Activated CD4-positive, CD25-positive, alpha-beta regulatory T cell treated with anti-CD3 and anti-CD28 coated beads, Interleukin-2, amount 50 U/mL, for 72 hours (primary cell): ENCODE results near the gene ZNF410.

Experiments used
- DNase-seq: peaks from one replicate; pipeline ENCODE4 v3.0.0; 2021

The ZNF410 gene

DNA sequence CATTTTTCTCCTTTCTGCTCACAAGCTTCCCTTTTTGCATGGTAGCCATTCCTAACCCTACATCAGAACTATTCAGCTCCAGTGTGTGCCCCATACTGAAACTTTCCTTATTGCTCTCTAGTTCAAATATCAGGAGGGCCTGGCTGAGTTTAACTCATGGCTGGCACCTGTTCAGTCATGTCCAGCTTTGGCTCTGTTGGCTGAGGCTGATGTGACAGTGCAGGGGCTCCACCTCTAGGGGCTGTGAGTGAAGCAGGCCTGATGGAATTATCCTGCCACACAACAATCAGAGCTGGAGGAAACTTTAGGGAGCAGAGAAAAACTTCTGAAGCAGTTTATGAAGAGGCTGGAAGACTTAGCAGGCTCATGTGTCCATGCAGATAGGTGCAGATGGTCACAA lies 71.9 kb downstream of the ZNF410 start:
- no peak for DNase-seq

DNA sequence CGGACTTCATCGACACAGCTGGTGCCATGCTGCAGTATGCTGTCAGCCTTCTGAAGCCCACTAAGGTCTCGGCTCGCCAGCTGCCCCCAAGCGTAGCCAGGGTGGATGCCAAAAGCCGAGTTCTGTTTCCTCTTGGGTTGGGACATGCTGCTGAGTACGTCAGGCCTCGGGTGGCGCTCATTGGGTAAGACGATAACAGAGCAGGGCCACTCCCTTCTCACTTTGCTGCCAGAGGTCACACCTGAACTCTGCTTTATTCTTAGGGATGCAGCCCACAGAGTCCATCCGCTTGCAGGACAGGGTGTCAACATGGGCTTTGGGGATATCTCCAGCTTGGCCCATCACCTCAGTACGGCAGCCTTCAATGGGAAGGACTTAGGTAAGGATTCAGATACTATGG lies 74.5 kb downstream of the ZNF410 start:
- no peak for DNase-seq

DNA sequence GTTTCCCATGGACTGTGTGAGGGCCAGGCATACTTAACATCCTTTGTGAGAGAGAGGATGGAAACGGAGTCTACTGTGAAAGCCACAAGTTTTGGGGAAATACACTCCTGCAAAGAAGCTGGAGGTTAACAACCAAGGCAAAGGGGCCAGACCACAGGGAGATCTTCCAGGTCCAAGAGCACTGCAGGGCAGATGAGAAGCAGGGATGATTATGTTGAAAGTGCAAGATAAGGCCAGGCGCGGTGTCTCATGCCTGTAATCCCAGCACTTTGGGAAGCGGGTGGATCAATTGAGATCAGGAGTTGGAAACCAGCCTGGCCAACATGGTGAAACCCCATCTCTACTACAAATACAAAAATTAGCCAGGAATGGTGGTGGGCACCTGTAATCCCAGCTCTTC lies 78.6 kb downstream of the ZNF410 start:
- no peak for DNase-seq

GRCh38 chr14:73968885-73969284 lies 82.2 kb downstream of the ZNF410 start:
- DNase-seq, result no peak

- no peak for DNase-seq
Measured at GRCh38 chr14:73973497-73973896, 86.8 kb downstream of the ZNF410 start.

DNA sequence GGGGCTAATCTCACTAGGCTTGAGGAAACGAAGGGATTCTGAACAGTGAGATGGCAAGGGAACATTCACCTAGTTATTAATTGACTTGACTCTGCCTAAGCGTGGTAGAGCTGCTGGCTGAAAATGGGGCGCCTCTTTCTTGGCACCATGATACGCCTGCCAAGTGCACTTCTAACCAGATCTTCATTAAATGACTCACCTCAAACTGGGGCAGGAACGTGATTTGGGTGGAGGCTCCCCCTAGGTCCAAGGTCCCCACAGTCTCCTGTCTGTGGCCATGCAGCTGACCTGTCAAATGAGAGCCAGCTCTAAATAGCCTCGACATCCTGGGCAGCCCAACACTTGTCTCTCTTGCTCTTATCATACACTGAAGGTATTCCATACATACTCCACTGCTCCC lies 89.5 kb downstream of the ZNF410 start:
- no peak for DNase-seq

GRCh38 chr14:73977896-73978295 lies 91.2 kb downstream of the ZNF410 start:
- DNase-seq, result no peak
